HS-5 (cell line): Measurements from ENCODE around the gene TIMP2.
"Not testable (repeated sequence)": the region's sequence is repeated elsewhere in the genome, so short reads cannot be mapped to it uniquely, and the experiment has no call there.

ENCODE experiments used
- DNase-seq: peaks from one replicate; pipeline ENCODE4 v3.0.0-alpha.2; 2012; ENCODE audit warnings: low read depth

TIMP2 gene

DNA sequence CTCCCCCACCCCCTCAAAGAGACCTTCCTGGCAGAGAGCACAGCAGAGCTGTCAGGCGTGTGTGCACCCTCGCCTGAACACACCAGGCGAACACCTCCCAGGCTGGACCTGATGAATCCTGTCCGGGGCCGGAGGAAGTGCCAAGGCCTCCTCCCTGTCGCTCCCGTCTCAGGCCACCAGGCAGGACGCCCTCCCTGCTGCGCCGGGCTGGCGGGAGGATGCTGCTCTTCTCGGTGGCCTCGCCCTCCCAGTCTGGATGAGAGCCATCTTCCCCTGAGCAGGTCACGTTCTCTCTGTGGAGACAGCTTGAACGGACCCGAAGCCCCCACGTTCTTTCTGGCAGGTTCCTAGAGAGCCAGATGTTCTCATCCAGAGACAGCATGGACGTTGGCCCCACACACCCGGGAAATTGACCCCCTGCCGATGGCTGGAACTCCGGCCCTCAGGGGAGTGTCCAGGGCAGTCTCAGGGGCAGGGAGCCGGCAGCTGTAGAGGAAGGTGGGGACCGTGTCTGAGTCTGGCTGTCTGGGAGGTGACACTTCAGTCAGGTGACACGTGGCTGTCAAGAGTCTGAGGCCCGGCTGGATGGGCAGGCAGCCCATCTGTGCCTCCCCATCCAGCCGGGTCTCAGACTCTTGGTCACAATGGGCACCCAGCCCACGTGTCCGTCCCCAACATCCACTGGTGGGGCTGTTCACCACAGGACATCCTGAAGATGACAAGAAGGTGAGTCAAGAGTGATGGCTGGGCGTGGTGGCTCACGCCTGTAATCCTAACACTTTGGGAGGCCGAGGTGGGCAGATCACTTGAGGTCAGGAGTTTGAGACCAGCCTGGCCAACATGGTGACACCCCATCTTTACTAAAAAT lies 5.0 kb upstream of the TIMP2 start:
- DNase-seq: no peak

DNA sequence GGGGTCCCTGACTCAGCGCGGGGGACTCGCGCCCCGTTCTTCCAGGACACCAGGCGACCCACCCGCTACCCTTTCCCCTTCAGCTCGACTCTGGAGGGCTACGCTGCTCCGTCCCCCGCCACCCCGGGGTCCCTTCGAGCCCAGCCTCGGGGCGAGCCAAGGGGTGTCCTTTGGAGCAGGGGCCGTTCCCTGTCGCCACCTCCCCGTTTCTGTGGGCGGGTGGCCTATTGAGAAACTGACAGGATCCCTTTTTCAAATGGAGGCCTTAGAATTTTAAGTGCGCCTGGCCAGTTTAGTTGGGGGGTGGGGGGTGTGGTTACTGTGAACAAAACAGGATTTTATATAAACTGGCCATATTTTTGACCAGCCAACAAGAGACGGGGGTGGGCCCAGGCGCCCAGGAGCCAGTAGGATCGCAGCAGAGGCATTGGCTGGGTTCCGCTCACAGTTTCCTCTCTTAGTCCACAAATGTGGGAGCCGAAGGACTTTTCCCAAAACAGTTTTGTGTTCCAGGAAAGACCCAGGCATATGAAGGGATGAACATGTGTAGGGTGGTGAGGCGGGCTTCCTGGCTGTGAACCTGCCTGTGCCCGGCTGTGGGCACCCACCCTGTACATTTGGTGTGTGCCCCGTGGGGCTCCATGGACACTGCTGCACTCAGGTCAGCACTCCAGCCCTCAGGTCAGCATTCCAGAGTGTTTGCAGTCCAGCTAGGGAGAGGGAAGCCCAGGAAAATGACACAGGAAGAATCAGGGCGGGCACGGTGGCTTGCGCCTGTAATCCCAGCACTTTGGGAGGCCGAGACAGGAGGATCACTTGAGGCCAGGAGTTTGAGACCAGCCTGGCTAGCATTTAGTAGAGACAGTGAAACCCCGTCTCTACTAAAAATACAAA lies 722 bp upstream of the TIMP2 start:
- no peak for DNase-seq

DNA sequence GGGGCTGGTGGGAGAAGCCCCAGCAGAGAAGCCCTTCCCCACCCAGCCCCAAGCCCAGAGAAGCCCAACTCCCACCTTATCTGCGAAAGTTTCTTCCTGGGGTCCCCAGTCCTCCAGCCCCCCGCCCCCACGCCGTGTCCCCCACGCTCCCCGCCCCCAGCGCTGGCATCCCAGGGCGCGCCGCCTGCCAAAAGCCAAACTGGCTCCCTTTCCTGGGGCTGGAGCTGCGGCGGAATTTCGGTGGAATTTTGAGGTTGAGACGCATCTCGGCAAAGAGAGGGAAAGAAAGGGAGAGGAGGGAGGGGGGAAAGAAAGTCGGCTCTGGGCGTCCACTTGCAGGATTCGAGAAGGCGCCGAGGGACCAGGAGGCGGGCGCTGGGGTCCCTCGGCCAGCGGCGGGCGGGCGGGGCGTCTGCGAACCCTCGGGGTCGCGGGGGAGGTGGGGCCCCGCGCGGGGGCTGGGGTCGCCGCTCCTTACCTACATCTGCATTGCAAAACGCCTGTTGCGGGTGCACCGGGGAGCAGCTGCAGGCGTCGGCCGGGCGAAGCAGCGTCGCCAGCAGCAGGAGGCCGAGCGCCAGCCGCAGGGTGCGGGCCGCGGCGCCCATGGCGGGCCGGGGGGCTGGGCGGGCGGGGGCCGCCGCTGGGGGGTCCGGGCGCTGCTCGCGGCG lies 571 bp downstream of the TIMP2 start:
- DNase-seq: no peak

DNA sequence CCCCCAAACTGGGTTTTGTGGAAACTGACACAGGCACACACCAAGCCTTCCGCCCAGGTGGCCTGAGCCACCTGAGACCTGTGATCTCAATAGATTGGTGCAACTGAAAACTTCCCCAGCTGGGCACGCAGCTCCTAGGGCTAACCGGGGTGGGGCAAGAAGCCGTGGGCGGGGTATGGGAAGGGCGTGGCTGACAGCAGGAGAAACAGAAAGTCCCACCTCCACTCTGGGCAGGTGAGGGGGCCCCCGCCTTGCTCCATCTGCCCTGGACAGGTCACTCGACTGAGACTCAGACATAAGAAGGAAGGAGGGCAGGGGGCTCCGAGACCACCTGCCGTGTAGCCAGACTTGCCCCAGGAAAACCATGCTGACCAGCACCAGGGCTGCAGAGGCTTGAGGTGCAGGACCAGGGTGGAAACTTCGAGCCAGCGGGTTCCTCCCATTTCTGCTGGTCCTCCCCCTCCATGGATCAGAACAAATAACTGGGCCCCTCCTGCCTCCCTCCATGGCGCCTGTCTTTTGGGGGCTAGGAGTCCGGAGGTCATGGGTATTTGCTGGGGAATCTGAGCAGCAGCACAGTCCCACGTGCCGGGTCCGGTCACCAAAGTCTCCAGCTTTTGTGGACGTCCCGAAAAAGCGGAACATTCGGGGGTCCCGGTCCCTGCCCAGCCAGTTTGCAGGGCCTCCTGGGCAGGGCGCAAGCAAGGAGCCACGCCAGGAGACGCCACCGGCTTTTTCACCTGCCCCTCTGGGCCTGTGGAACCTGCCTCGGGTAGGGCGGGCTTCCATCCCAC lies 1.3 kb downstream of the TIMP2 start:
- no peak for DNase-seq

DNA sequence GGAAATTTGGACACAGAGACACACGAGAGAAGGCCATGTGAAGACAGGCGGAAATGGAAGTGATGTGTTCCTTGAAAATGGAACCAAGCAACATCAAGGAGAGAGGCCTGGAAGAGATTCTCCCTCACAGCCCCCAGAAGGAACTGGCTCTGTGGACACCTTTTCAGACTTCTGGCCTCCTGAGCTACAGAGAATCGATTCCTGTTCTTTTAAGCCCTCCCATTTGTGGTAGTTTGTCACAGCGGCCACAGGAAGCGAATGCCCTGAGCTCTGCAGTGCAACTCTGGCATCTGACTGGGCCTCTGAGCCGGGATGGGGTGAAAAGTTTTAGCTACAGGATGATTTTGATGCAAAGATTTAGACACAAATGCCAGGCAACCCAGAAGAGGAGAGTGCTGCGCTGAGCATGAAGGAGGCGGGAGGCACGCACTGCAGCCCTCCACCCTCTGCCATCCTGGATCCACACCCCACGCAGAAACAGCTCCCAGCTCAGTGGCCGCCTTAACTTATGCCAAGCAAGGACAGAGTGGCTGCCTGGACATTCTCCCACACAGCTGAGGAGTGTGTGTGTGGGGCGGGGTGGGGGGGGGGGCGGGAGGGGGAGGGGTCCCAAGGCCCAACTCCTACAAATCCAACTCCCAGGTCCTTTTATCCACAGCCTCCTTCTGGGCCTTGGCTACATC lies 2.2 kb downstream of the TIMP2 start:
- DNase-seq: no peak

DNA sequence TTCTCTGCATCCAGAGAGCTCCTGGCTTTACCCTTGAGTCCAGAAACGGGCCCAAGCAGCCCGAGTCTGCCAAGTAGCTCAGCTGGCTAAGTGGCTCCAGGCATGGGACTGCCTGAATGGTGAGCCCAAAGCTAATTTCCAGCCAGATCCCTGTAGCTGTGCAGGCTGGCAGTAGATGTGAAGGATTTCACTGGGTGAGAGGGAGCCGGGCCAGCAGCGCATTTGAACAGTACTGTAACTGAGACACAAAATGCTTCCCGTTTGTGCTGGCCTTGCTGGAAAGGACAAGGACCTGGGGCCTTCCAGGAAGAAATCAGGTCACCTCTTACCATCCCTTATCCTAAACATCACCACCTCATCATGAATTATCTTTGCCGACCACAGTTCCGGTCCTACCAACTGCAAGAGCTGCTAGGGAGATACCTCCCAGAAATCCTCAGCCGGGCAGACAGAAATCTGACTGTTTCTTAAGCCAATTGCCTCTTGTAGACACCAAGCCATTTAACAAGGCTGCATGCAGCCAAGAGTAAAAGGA lies 3.7 kb downstream of the TIMP2 start:
- DNase-seq: no peak

DNA sequence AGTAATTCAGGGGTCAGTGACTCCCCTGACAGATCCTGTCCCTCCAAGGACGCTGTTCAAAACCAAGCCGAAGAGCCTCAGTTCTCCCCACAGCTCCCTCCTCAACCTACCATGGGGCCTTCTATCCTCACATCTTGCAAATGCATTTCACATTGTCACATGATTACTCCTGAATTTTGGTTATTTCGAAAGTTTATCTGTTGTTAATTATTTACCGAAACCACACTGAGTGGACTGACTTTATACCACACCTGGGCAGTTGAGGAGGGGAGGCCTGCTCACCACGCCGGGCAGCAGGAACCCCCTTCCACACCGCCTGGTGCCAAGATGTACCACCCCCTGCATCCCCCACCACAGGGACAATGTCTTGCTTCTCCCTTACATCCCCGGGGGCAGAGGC lies 4.7 kb downstream of the TIMP2 start:
- no peak for DNase-seq

DNA sequence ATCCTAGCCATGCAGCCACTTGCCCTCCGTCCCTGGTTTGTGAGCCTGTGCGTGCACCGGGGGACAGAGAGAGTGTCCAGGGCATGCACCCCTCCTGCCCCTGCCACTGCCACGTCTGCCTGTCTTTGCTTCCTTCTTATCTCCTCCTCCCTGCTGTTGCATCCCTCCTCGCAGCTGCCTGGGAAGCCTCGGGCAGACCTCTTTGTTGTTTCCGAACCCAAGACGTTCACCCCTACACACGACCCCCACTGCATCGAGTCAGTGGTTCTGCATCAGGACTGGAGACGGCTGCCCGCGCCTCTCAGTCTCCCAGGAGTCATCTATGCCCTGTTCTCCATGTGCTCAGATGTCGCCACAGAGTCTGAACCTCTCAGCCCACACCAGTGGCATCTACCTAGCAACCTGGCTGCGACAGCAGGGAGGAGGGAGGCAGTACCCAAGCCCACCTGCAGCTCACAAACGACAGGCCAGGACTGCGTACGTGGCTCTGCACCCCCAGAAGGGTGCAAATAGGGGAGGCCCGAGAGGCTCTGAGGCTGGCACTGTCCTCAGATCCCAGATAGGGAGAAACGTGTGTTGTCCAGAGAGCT lies 5.2 kb downstream of the TIMP2 start:
- DNase-seq: no peak

DNA sequence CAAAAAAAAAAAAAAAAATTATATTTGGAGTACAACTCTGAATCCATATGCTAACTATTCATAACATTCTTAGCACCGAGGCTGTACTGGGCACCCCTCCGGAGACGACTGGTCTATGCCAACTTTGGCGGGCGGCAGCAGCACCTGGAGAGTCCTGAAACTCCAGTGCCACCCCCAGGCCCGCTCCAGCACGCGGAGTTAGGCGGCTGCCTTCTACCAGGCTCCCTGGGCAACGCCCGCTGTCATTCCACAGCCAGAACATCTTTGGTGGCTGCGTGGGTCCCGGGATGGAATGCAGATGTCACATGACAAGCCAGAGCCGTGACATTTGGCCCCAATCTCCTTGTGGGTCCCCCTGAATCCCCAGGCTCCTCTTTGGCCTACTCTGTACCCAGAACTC lies 6.2 kb downstream of the TIMP2 start:
- DNase-seq: no peak

DNA sequence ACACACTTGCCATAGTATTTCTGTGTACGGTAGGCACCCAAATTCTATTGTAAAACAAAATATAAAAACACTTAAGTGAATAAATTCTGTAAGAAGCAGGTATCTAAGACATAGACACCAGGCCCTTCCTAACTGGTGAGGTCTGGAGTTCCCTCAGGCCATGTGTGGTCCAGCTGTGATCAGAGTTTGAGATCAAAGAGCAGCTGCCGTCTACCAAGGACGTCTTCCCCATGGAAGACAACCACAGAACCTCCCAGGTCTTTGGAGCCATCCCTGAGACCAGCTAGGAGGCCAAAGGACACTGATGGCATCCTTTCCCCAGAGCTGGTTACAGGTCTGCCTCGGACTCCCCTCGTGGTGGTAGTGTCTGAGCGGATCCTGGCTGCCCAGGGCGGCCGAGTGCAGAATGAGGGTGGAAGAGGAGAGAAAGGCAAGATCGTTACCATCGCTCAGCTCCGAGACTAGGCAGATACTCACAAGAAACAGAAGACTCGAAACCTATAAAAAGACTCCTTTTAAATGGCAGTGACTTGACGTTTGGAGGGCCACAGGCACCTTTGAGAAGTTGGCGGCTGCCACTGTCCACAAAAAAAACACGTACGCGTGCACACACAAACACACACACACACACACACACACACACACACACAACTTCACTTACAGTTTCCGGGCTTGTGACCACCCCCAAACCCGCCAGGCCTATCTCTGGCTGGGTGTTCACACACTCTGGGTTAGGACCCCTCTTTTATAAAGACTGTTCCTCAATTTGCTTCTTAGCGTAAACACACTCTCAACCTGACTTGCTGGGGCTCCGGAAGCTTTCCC lies 7.5 kb downstream of the TIMP2 start:
- no peak for DNase-seq

DNA sequence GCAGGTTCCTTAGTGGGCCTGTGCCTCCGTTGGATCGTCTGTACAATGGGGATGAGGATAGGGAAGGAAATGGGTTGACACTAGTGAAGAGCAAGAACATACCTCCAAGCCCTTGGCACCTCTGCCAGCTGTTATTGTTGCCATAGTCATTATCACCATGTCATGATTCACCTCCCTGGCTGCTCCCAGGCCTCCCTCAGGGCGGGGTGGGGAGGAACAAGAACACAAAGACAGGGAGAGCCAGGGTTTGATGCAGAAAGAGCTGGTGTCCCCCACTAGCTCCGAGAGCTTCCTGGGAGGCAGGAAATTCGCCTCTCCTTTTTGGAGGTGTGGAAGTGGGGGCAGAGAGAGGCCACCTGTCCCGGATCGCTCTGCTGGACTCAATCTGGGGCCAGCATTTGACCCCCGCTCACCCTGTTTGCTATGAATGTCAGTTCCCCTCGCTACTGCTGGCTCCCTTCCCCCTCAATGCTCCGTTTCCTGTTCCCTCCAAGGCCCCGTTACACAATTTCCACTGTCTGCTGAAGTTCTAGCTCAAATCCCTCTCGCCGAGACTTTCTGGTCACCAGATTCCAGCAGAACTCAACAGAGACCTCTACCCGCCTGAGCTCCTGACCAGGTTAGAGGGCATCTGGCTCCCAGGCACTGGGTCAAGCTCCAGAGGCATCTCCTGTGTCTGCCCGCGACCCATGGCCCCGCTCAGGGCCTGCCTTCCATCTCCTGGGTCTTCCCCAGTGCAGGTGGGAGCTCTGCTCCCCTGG lies 9.1 kb downstream of the TIMP2 start:
- no peak for DNase-seq

DNA sequence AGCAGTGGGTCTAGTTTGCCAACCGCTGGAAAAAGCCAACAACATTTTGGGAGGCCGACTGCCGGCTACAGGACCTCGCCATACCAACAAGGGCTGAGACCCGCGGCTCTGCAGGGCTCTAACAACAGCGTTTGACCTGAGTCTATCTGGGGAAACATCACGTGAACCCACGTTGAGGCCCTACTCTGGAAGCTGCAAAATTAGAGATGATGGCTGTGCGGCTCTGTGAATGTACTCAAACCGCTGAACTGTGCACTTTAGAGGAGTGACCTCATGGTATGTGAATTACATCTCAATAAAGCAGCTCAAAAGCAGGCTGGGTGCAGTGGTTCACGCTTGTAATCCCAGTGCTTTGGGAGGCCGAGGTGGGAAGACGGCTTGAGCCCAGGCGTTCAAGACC lies 12.1 kb downstream of the TIMP2 start:
- no peak for DNase-seq

DNA sequence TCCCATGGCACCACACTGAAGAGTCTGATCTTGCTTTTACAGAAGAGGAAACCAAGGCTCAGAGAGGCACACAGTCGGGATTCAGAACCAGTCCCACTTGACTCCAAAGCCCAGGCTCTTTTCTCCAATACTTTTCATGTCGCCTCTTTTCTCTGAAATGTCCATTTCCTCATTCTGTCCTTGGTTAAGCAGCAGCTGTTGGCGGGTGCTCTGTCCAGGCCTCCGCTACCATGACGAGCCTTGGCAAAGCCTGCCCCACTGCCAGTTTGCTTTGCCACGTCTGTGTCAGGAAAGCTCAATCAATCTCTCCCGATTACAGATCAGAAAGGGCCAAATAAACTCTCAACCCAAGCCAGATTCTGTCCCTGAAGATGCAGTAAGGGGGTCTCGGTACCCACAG lies 13.1 kb downstream of the TIMP2 start:
- DNase-seq: no peak

DNA sequence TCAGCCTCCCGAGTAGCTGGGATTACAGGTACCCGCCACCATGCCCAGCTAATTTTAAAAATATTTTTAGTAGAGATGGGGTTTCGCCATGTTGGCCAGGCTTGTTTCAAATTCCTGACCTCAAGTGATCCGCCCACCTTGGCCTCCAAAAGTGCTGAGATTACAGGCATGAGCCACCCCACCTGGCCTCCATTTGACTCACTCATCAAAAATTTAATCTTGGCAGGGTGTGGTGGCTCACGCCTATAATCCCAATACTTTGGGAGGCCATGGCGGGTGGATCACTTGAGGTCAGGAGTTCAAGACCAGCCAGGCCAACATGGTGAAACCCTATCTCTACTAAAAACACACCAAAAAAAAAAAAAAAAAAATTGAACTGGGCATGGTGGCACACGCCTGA lies 13.6 kb downstream of the TIMP2 start:
- not testable (repeated sequence) for DNase-seq

DNA sequence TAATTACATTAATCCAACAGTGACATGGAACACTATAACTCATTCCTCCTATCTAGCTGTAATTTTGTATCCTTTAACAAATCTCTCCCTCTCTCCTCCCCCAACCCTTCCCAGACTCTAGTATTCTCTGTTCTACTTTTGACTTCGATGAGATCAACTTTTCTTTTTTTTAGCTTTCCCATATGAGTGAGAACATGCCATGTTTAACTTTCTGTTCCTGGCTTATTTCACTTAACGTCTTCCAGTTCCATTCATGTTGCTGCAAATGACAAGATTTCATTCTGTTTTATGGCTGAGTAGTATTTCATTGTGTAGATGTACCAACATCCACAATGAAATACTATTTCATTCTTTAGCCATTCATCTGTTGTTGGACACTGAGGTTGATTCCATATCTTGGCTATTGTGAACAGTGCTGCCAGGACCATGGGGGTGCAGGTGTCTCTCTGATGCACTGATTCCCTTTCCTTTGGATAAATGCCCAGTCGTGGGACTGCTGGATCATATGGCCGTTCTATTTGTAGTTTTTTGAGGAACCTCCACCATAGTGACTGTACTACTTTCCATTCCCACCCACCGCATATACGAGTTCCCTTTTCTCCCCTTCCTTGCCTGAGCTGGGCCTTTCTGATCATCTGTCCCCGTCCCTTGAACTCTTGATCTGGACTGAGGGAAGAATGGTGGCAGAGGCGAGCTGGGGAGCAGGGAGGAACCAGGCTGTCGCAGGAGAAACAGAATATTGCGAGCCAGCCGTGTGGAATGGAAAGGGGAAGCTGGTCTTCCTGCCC lies 14.5 kb downstream of the TIMP2 start:
- no peak for DNase-seq

DNA sequence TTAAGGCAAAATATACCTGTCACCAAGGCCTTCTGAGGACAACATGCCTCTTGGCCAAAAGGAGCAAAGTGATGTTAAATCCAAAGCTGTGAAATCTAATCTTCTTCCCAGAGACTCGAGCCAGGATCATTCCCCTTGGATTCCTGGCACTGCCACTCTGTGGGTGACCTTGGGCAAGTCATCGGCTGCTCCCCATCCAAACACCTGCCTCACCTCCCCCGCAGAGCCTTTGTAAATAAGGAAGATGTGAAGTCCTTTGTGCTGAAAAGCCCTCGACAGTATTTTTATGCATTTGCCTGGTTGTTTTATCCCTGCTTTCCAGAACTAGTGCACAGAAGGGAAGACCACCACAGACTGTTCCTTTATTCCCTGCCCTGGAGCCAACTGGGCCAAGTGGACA lies 16.8 kb downstream of the TIMP2 start:
- no peak for DNase-seq

DNA sequence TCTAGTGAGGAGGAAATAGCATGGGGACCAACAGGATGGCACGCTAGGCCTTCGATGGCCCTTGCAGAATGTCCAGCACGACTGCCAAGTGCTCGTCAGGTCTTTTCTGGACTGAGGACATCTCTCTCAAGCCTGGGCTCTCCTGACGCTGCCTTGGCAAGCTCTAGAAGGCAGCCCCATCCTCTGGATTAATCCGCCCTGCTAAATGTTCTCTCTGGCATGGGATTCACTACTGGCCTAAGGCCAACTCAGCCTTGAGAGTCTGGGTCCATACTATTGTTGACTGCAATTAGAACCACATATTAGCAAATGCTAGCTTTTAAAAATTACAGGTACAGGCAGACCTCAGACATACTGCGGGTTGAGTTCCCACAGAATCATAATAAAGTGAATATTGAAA lies 19.6 kb downstream of the TIMP2 start:
- DNase-seq: no peak

DNA sequence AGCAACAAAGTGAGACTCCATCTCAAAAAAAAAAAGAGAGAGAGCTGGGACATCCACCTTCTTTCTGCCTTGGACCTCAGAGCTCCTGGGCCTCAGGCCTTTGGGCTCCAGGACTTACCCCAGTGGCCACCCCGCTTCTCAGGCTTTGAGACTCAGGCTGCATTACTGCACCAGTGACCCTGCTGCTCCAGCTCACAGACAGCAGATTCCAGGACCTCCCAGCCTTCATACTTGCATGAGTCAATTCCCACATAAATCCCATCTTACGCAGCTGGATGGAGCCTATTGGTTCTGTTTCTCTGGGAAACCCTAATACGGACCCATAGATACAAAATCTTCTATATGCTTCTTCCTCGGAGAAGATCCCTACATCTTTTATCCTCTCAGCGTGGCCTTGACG lies 20.1 kb downstream of the TIMP2 start:
- no peak for DNase-seq
